Peyer's patch (tissue), 4 donors: ENCODE results near the gene SMG6.

ENCODE experiments used
- POLR2A ChIP-seq, 2 donors: fragments of 450-650 bp; IDR thresholded peaks; one replicate each; pipeline ENCODE4 v1.5.1; 2017; ENCODE audit warnings: antibody characterized with exemption in 2 of 2, mild to moderate bottlenecking in 2 of 2, moderate library complexity in 2 of 2
- TF ChIP-seq, protein P1 (sequence below), 6 experiments: fragments of 450-650 bp in 4 of 6; fragments of 200-600 bp in 2 of 6; sonication (generic) in 1 of 6; IDR thresholded peaks; one replicate each; pipeline ENCODE4 v1.5.1; 2017 to 2019; ENCODE audit warnings: antibody characterized with exemption in 6 of 6, mild to moderate bottlenecking in 3 of 6, moderate library complexity in 1 of 6

DNA sequence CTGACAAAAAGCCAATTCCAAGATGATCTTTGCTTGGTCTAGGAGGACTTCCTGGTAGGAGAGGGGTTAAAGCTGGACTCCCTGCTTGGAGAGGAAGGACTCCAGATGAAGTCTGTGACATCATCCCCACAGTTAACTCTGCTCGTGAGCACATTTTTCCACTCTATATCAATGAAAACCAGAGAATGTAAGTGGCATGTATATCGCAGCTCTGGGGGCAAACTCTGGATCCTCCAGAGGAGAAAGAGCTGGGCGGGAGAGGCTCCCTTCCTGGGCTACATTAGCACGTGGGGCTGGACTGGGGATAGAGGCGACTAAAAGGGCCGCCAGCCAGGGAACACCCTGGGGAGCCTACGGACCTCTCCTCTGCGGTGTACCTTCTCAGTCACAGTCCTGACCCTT is 214.6 kb downstream of the SMG6 start:
- TF ChIP-seq POLR2A (IDR thresholded peaks at IDR 0.05) = no peak
- TF ChIP-seq, protein P1, sequence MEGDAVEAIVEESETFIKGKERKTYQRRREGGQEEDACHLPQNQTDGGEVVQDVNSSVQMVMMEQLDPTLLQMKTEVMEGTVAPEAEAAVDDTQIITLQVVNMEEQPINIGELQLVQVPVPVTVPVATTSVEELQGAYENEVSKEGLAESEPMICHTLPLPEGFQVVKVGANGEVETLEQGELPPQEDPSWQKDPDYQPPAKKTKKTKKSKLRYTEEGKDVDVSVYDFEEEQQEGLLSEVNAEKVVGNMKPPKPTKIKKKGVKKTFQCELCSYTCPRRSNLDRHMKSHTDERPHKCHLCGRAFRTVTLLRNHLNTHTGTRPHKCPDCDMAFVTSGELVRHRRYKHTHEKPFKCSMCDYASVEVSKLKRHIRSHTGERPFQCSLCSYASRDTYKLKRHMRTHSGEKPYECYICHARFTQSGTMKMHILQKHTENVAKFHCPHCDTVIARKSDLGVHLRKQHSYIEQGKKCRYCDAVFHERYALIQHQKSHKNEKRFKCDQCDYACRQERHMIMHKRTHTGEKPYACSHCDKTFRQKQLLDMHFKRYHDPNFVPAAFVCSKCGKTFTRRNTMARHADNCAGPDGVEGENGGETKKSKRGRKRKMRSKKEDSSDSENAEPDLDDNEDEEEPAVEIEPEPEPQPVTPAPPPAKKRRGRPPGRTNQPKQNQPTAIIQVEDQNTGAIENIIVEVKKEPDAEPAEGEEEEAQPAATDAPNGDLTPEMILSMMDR (IDR thresholded peaks at IDR 0.05) = no peak
